PC-9 (cell line): Measurements from ENCODE around the gene RCN1.

Experiments used
- EZH2 ChIP-seq: fragments of 200-600 bp; sonication (generic); IDR thresholded peaks from 2 replicates; pipeline ENCODE4 v1.8.0; 2017; ENCODE audit warnings: antibody characterized with exemption, low read depth
- TF ChIP-seq, protein P1 (sequence below): fragments of 200-600 bp; sonication (generic); conservative IDR thresholded peaks from 2 replicates; pipeline ENCODE4 v1.6.1; 2017; ENCODE audit warnings: mixed run types, antibody characterized with exemption, mild to moderate bottlenecking, moderate library complexity

DNA sequence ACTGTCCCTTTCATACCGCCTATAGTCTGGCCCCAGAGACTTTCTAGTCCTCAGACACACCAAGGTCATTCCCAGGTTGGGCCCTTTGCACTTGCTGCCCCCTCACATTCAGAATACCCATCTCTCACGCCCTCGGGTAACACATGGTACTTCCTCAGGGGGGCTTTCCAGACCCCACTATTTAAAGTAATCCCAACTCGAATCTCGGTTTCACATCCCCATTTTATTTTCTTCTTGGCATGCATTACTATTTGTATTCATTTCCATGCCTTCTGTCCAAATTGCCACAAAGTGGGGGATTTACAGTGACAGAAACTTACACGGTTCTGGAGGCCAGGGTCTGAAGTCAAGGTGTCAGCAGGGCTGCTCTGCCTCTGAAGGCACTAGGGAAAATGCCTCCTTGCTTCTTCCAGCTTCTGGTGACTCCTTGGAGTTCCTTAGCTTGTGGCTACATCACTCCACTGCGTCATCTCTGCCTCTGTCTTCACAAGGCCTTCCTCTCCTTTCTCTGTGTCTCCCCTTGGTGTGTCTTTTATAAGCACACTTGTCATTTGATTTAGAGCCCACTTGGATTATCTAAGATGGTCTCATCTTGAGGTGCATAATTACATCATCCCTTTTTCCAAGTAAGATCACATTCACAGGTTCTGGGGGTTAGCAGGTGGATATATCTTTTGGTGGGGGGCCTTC, 15.1 kb downstream of the RCN1 start:
- TF ChIP-seq, protein P1, sequence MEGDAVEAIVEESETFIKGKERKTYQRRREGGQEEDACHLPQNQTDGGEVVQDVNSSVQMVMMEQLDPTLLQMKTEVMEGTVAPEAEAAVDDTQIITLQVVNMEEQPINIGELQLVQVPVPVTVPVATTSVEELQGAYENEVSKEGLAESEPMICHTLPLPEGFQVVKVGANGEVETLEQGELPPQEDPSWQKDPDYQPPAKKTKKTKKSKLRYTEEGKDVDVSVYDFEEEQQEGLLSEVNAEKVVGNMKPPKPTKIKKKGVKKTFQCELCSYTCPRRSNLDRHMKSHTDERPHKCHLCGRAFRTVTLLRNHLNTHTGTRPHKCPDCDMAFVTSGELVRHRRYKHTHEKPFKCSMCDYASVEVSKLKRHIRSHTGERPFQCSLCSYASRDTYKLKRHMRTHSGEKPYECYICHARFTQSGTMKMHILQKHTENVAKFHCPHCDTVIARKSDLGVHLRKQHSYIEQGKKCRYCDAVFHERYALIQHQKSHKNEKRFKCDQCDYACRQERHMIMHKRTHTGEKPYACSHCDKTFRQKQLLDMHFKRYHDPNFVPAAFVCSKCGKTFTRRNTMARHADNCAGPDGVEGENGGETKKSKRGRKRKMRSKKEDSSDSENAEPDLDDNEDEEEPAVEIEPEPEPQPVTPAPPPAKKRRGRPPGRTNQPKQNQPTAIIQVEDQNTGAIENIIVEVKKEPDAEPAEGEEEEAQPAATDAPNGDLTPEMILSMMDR = no peak
- TF ChIP-seq EZH2 = no peak
